Right ventricle myocardium inferior (tissue), 1 donor: Measurements from ENCODE around the gene HPCAL1. TPM values are rescaled to one million over a fixed set of nuclear protein-coding genes. Genes with fewer than 3 reads are reported as not detected.

Source experiments
- ATAC-seq: fragments of 200-7000 bp; cut with Tn5 transposase; one replicate; pipeline ENCODE4 v1.9.1; 2020; ENCODE audit warnings: mild to moderate bottlenecking, moderate library complexity
- DNase-seq: peaks from one replicate; pipeline ENCODE4 v3.0.0; 2021; ENCODE audit errors: missing footprints
- intact Hi-C: fragments of 100-400 bp; cut with DNase I; formaldehyde crosslinking; loops from one replicate; pipeline ENCODE4 v1.11.0; 2022
- total RNA-seq: library from RNA; stranded (reverse); fragmentation: NEBNext Ultra II Directional; extraction: Animal tissue kit (Norgen Biotek cat#: 25700); gene quantifications from one replicate; pipeline ENCODE4 v1.2.1, GENCODE V29; 2021
- donor health status: DM: no; HTN: yes; CAD: no; lungs with severe emphysema.

The HPCAL1 gene
- total RNA-seq, 1 donor from 2014 or later: 41.9 TPM

DNA sequence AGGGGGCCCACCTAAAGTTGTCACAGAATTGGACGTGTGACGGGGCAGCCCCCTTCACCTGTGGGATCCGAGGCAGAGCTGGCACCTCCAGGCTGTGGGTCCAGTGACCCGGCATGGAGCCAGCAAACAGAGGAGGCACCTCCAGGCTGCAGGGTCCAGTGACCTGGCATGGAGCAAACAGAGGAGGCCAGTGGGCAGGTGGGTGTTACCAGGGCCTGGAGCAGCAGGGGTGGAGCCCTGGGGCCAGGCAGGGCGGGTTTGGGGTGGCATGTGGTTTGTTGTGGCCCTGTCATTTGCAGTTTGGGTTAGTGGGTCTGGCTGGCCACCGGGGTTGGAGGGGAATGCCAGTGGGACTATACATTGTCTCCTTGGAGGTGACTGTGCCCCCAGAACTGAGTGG, 68.2 kb downstream of the HPCAL1 start:
- no peak for DNase-seq
- no peak for ATAC-seq
- intact Hi-C loops: no loop called here

DNA sequence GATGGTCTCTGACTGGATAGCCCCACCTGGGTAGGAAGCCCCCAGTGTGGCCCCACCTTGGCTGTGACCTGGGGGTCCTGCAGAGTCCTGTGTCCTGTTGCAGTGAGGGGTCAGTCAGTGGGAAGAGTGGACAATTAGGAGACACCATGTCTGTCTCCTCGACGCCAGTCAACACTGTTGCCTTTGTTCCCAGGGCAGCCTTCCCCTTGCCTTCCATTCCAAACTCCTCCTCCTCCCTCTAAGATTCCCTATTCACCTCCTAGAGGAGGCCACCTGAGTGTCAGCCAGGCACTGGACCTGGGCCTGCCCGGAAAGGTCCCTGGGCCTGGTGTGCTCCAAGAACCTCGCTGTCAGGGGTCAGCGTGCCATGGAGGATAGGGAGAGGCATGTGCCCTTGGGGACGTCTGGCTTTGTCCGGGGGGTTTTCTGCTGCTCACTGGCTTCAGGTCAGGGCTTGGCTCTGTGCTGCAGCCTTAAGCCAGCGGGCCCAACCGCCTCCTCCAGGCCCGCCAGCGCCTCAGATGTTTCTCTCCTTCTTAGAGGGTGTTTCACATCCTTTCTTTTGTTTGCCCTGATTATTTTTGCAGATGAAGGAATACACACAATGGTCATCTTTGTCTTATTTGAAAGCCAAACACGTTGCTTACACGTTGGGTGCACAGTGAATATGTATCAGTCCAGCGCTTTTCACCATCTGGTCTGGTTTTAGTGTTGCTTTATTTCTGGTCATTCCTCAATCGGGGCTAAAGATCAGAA, 68.9 kb downstream of the HPCAL1 start:
- no peak for DNase-seq
- no peak for ATAC-seq
- intact Hi-C loops: no loop called here

DNA sequence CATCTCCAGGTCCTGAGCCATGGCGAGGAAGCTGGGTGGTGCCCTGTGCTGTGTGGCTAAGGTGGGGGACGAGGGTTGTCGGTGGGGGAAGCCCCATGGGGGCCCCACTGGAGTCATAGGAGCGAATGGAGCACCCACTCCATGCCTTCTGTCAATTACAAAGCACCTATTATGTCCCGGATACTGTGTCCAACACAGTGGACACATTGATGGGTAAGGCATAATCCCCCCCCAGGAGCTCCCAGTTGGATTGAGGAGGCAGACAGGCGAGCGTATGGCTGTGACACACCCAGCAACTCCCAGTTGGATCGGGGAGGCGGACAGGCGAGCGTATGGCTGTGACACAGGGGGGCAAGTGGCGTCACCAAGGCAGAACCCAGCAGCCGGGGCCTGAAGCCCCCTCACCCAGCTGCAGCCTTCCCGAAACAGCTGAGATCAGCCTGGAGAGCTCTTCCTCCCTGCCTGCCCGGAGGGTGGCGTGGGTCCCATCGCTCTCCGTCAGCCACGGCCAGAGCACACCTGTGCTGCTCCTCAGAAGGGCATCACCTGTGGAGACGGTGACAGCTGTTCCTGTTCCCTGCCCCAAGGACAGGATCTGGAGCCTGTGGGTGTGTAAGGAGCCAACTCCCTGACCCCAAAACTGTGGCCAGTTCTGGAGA, 69.6 kb downstream of the HPCAL1 start:
- no peak for ATAC-seq
- intact Hi-C loops: no loop called here
- DNase-seq: no peak

DNA sequence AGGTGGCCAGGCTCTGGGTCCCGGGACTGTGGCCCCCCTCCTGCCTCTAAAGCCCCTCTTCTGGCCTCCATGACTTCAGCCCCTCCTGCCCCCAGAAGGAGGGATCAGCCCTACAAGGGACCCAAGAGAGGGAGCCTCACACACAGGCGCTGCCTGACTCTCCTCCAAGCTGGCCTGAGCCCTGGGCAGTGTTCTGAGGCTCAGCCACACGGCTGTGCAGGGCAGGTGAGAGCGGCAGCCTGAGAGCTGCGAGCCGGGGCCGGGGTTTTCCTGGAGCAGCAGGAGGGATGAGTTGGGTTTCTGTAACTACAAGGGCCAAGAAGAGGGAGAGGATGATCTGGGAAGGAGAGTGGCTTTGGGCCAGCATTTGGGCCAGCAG, 70.1 kb downstream of the HPCAL1 start:
- ATAC-seq (no peak), DNase-seq (no peak)
- intact Hi-C loops: no loop called here

DNA sequence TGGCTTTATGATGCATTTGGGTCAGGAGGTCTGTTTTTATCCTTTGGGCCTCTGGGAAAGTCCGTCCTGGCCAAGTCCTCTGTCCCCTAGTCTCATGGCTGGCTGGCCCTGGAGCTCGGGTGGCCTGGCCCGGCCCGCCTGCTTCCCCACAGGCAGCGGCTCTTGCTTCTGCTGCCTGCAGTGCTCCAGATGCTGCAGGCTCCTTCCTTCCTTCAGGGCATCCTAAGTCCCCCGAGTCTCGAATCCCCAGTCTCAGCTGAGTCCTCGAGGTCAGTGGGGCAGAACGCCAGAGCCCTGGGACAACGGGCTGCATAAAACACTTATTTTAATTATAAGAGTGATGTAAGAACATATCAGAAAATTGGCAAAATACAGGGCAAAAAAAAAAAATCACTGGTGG, 71.2 kb downstream of the HPCAL1 start:
- intact Hi-C loops: no loop called here
- no peak for DNase-seq
- no peak for ATAC-seq

DNA sequence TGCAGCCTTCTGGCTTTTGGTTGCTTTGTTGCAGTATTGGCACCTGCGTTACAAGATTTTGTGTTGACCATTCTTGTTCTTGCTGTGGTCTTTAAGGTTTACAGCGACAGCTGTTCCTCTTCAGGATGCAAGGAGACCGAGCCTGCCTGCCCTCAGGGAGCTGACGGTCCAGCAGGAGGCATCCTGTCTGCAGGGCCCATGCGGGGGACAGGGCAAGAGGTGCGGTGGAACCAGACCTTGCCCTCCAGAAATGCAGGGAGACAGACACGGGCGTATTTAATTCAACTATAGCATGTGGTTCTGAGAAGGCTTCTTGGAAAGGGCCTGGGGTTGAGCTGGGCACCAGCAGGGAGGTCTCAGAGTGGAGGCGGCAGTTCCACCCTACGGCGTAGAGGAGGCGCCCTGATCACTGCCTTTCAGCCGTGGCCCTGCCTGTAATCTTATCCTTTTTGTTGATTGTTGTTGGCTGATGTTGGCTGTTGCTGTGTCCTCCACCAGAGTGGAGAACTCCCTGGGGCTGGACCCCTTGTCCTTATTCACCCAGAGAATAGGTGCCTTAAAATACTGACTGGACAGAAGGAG, 71.7 kb downstream of the HPCAL1 start:
- intact Hi-C loops: no loop called here
- DNase-seq: peak; percentile 52
- no peak for ATAC-seq

DNA sequence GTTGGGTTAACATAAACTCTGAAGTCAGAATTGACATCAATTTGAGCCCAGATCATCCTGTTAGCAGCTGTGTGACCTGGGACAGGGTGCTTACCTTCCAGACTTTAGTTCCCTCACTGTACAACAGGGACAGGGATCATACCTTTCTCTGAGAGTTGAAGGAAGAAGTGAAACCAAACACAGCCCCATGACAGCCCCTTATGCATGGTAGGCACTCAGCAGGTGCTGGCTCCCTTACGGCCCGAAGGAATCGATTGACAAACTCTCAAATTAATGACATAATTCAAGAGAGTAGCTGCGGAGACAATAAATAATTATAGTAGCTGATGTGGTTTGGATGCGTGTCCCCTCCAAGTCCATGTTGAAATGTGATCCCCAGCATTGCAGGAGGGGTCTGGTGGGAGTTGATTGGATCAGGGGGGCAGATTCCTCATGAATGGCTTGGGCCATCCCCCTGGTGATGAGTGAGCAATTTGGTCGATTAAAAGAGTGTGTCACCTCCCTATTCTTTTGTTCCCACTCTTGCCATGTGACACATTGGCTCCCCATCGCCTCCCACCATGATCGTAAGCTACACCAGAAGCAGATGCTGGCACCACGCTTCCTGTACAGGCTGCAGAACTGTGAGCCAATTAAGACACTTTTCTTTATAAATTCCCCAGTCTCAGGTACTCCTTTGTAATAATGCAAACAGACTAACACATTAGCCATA, 73.0 kb downstream of the HPCAL1 start:
- intact Hi-C loops: no loop called here
- no peak for DNase-seq
- no peak for ATAC-seq

DNA sequence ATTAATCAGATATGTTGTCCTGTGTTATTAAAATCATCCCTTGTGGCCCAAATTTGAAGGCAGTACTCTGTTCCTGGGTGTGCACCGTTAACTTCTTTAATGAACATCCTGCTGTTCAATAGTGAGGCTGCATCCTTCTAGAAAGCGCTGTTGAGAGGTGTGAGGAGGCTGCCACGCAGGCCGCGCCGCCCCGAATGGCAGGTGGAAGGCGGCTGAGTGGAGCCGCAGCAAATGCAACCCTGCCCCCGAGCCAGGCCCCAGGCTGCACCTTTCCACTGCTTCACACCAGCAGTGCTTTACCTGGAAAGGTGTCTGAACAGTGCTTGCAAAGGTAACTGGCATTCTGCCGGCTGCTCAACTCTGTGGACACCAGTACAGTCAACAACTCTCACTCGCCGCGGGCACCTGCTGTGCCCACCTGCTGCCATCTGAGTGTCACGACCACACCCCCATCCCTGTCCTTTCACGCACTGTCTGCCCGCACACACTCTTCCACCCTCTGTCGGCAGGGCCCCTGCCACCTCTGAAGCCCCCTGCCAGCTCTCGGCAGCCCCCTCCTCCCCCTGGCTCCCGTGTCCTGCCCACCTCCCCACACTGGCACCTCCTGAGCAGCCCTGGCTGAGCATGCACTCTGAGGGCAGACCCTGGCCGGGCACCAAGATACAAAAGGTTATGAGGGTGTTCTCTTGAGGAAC, 74.5 kb downstream of the HPCAL1 start:
- DNase-seq (no peak), ATAC-seq (no peak)
- intact Hi-C loops: no loop called here

DNA sequence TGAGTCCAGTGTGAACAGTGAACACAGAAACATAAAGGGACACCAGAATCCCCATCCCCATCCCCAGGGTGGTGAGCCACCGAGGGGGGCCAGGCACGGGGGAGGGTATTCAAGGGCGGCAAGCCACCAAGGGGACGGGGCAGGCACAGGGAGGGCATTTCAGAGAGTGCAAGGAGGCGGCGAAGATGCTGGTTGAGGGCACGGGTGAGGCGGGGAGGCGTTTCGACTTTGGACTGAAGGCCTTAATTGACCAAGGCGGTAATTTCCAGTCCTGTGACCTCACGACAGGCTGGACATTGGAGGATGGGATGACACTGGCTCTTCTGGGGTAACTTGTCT, 75.0 kb downstream of the HPCAL1 start:
- intact Hi-C loops: no loop called here
- no peak for ATAC-seq
- no peak for DNase-seq

DNA sequence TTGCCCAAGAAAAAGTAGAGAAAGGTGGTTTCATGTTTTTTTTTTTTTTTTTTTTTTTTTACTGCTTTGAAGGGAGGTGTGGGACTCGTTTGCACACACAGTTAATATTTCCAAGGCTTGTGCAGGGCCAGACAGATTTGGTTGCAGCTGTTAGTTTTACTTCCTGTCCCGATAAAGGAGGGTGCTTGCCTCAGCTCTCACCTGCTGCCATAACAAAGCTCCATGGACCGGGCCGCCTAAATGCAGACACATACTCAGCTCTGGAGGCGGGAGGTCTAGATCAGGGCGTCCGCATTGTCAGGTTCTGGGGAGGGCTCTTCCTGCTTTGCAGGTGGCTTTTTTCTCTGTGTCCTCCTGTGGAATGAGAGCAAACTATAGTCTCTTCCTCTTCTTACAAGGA, 75.5 kb downstream of the HPCAL1 start:
- ATAC-seq: no peak
- DNase-seq: no peak
- intact Hi-C loops: no loop called here

DNA sequence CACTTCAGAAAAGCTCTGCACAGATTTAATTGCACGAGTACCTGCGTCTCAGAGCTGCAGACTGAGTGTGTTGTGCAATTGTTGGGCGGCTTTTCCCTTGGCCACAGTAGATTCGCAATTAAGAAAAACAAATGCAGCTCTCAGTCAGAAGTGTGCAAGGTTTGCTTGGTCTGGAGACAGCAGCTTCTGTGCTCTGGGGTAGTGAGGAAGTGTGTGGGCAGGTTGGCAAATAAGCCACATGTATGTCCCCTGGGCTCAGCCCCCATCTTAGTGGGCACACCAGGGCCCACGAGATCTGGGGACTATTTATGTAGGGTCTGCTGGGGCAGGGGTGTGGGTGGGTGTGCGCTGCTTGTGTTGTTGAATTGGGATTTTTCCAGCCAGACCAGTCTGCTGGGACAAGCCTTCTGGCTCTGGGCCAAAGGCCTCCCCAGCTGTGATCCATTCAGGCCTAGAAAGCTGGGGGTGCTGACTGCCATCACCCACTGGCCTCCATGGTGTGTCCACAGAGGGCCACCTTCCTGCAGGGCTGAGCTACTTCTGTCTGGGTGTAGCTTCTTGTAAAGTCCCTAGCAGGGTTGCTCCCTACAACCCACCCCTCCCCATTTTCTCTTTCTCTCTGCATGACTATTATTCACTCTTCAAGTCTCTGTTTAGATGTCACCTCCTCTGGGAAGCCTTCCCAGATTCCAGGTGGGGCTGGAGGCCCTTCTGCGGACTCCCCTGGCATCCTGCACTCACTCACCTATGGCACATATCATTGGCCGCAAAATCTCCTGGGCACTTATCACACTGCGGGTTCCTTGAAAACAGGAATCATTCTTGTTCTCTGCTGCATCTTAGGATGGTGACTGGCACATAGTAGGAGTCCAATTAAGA, 77.6 kb downstream of the HPCAL1 start:
- ATAC-seq (no peak), DNase-seq (no peak)
- intact Hi-C loops: loop anchor here (5.0 kb wide), 1 partner anchor 48 kb away; no protein-coding TSS in a partner anchor

DNA sequence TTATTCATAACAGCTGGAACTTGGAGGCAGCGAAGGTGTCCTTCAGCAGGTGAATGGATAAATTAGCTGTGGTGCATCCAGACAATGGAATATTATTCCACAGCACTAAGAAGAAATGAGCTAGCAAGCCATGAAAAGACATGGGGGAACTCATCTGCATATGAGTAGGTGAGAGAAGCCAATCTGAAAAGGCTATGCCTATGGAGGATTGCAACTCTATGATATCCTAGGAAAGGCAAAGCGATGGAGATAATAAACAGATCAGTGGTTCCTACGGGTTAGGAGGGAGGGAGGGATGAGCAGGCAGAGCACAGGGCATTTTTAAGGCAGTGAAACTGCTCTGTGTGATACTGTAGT, 79.3 kb downstream of the HPCAL1 start:
- ATAC-seq: no peak
- intact Hi-C loops: loop anchor here (5.0 kb wide), 1 partner anchor 50 kb away; no protein-coding TSS in a partner anchor
- DNase-seq: no peak

DNA sequence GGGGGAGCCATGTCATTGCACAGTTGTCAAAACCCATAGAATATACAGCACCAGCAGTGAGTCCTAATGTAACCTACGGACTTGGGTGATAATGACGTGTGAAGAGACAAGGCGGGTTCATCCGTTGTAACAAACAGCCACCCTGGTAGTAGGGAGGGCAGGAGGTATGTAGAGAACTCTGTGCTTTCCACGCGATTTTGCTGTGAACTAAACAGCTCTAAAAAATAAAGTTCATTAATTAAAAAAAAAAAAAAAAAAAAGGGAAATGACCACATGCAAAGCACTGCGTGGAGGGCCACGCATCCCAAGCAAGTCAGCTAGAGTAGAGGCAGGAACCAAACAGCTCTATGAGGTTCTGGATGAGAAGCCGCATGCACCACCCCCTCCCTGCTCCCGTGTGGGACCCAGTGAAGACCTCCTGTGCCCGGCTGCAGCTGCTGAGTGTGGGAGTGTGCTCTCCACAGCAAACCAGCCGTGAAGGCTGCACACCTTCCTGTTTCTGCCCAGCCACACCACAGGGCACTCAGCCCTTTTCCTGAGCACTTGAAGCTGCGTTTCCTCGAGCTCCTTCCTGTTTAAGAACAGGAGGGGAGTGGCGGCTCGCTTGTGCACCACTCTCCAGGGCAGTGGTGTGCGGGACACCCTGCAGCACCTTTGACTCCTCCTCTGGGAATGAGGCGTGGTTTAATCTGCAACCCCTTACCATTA, 79.8 kb downstream of the HPCAL1 start:
- peak; percentile 36 for ATAC-seq
- intact Hi-C loops: loop anchor here (5.0 kb wide), 1 partner anchor 50 kb away; no protein-coding TSS in a partner anchor
- peak; percentile 81 for DNase-seq

DNA sequence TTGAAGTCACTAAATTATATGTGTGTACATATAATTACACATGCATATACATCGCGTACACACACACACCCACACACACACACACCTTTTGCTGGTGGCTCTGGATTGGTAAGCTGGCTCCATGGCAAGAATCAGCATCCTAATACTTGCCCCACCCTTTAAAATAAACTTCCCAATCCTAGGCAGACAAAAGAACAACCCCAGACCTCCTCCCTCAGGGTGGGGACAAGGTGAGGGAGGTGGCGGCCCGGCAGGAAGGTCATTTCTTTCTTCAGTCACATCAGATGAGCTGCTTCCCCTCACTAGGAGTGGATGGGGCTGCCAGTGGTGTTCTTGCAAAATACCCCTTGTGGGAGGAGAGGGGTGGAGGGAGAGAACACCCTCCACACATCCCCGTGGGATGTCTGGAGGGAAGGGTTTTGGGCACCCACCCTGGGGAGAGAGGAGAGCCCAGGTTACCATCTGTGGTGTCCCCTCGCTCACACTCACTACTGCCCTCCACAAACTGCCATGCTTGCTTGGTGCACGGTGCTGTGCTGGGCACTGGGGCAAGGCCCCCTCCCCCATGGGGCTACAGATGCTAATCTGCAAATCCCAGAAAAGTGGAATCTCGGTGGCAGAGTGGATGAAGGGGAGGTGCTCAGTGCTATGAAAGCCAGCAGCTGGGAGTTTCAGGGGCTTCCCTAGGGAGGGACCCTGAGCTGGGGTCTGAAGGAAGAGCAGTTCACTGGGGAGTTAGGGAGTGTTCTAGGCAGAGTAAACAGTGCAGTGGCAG, 81.4 kb downstream of the HPCAL1 start:
- DNase-seq: no peak
- intact Hi-C loops: loop anchor here (5.0 kb wide), 1 partner anchor 52 kb away; no protein-coding TSS in a partner anchor
- no peak for ATAC-seq

DNA sequence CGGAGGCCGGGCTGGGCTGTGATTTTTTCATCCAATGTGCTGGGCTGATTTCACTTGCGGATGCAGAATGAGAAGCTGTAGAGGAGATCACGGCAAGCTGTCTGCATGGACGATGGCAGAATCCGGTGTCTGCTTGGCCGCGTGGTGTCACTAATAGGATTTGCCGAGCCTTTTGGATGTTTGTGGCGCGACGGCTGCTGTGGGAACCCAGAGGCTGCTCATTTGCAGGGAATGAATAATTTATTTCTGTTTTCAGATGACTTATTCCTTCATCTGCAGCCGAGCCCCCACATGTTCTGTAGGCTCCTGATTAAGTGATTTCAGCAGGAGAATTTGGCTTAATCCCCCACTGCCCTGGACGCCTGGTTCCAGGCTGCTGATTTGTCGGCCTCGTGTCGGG, 82.8 kb downstream of the HPCAL1 start:
- intact Hi-C loops: no loop called here
- ATAC-seq (no peak), DNase-seq (no peak)

DNA sequence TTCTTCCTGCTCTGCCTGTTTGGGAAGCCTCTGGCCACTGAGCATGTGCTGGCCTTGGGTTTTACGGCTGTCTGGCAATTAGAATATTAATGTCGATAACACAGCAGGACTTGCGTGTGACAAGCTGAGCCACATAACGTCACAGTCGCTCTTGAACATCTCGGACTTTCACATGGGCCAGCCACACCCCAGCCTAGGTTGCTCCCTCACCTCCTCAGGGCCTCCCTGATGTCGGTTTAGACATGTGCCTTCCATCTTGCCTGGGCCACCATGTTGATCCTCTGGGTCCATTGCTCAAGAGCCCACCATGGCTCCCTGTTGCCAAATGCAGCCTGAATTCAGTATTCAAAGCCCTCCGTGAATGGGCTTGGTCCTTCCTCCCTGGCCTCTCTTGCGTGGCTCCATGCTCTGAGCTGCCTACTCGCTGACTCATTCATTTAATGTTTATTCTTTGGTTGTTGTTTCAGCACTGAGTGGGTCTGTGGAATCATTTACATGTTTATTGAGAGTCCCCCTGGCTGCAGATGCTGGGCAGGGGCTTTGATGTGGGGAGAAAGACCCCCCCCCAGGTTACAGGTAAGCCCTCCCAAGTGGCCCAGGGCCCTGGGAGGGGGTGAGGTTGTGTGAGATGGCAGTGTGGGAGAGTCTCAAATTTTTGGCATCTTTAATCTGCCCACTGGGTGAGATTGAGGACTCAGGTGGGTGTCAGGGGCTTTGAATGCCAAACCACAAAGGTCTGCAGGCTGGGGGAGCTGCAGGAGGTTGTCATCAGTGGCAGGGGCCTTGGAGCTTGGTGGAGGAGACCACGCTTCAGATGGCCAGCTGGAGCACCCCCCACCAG, 83.4 kb downstream of the HPCAL1 start:
- ATAC-seq: no peak
- DNase-seq: no peak
- intact Hi-C loops: no loop called here
